Loucy (cell line): ENCODE measurements around the gene BMPR1B.

ENCODE experiments used
- CTCF ChIP-seq: fragments of 200-600 bp; sonication (generic); conservative IDR thresholded peaks from 2 replicates; pipeline ENCODE4 v1.5.1; 2014; ENCODE audit warnings: mild to moderate bottlenecking, antibody characterized with exemption, low read length
- EZH2phosphoT487 ChIP-seq: fragments of 200-600 bp; IDR thresholded peaks from 2 replicates; pipeline ENCODE4 v1.6.1; 2018; ENCODE audit warnings: antibody characterized with exemption, mild to moderate bottlenecking, moderate library complexity, borderline replicate concordance

GRCh38 chr4:94759767-94760211 lies 2.0 kb downstream of the BMPR1B start:
- TF ChIP-seq CTCF (no peak), EZH2phosphoT487 (no peak)
